IPS DF 19.7 (cell line): ENCODE measurements around the gene PGBD5.
A peak's percentile ranks its signal among the peaks of the same experiment; 100 is the strongest.

Experiments used
- DNase-seq: peaks from one replicate; pipeline ENCODE4 v3.0.0-alpha.2; 2013; ENCODE audit warnings: low read depth, low spot score

PGBD5 gene

GRCh38 chr1:230398856-230399255 lies 27.3 kb downstream of the PGBD5 start:
- no peak for DNase-seq

- no peak for DNase-seq
Observed at GRCh38 chr1:230396966-230397365, 29.2 kb downstream of the PGBD5 start.

GRCh38 chr1:230395932-230396331 lies 30.2 kb downstream of the PGBD5 start:
- no peak for DNase-seq

- no peak for DNase-seq
Observed at GRCh38 chr1:230394741-230395140, 31.4 kb downstream of the PGBD5 start.

GRCh38 chr1:230394134-230394533 lies 32.0 kb downstream of the PGBD5 start:
- no peak for DNase-seq

GRCh38 chr1:230393722-230394121 lies 32.4 kb downstream of the PGBD5 start:
- no peak for DNase-seq

GRCh38 chr1:230392920-230393521 lies 33.1 kb downstream of the PGBD5 start:
- DNase-seq, result no peak

GRCh38 chr1:230392536-230392909 lies 33.6 kb downstream of the PGBD5 start:
- no peak for DNase-seq

- DNase-seq, result no peak
Observed at GRCh38 chr1:230391776-230392535, 34.2 kb downstream of the PGBD5 start.

- DNase-seq, result no peak
Observed at GRCh38 chr1:230390371-230390770, 35.8 kb downstream of the PGBD5 start.

GRCh38 chr1:230387876-230388275 lies 38.3 kb downstream of the PGBD5 start:
- no peak for DNase-seq

GRCh38 chr1:230387296-230387695 lies 38.8 kb downstream of the PGBD5 start:
- no peak for DNase-seq

GRCh38 chr1:230386637-230387262 lies 39.4 kb downstream of the PGBD5 start:
- DNase-seq, result no peak

GRCh38 chr1:230385930-230386329 lies 40.2 kb downstream of the PGBD5 start:
- DNase-seq, result no peak

- no peak for DNase-seq
Observed at GRCh38 chr1:230385158-230385450, 41.0 kb downstream of the PGBD5 start.

- DNase-seq, result no peak
Observed at GRCh38 chr1:230384380-230385157, 41.6 kb downstream of the PGBD5 start.

GRCh38 chr1:230383425-230383824 lies 42.7 kb downstream of the PGBD5 start:
- no peak for DNase-seq

- peak; percentile 60 for DNase-seq
Observed at GRCh38 chr1:230382001-230382491, 44.1 kb downstream of the PGBD5 start.

- DNase-seq, result no peak
Observed at GRCh38 chr1:230381585-230381984, 44.5 kb downstream of the PGBD5 start.

- no peak for DNase-seq
Observed at GRCh38 chr1:230381049-230381467, 45.1 kb downstream of the PGBD5 start.

GRCh38 chr1:230379928-230380327 lies 46.2 kb downstream of the PGBD5 start:
- DNase-seq, result no peak

- DNase-seq, result no peak
Observed at GRCh38 chr1:230379462-230379861, 46.7 kb downstream of the PGBD5 start.
